GM12891 (cell line): ENCODE measurements around the gene MEAF6.

Experiments used
- POLR2A ChIP-seq: IDR thresholded peaks from 2 replicates; pipeline ENCODE4 v1.6.1; 2011; ENCODE audit warnings: low read depth, low read length, control low read depth
- POLR2AphosphoS5 ChIP-seq: IDR thresholded peaks from 2 replicates; pipeline ENCODE4 v1.6.1; 2011; ENCODE audit warnings: low read depth, low read length, control low read depth
- SPI1 ChIP-seq: IDR thresholded peaks from 2 replicates; pipeline ENCODE4 v1.6.1; 2011; ENCODE audit warnings: low read depth, low read length, control low read depth
- TAF1 ChIP-seq: IDR thresholded peaks from 2 replicates; pipeline ENCODE4 v1.6.1; 2011; ENCODE audit warnings: low read depth, low read length, control low read depth

DNA sequence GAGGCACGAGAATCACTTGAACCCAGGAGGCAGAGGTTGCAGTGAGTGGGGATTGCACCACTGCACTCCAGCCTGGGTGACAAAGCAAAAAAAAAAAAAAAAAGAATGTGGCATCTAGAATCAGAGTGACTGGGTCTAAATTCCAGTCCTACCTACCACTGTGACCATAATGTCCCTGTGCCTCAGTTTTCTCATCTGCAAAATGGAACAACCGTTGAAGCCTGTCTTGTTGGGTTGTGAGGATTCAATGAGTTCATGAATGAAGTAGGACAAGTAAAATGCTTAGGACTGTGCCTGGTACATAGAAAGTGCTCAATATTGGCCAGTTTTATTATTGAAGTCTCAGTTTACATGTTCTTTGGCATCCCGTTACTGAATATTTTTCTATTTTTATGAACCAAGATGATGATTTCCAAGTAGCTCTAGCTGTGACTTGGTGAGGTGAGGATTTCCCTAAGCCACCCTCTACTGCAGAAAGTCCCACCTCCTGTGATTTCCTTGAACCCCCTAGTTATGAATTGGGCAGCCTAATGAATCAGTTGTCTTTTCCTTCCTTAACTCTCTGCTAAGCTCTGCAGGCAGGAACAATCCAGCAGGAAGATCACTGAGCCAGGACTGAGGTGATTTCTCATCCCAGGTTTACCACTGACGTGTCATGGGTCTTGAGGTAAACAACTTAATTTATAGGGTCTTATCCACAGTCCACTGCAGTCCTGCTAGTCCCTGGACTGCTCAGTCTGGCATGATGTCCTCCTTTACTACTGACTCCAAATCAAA, 18.9 kb upstream of the MEAF6 start:
- TF ChIP-seq POLR2AphosphoS5 (no peak), POLR2A (no peak), TAF1 (no peak), SPI1 (no peak)
